GM18517 (cell line): Measurements from ENCODE around the gene DIAPH3.

Source experiments
- ATAC-seq: cut with Tn5 transposase; IDR thresholded peaks from one replicate; pipeline ENCODE4 v1.9.1; 2021; ENCODE audit warnings: mild to moderate bottlenecking, moderate library complexity; ENCODE audit not compliant: unreplicated experiment

Gene DIAPH3

GRCh38 chr13:59963827-59964226, 199.9 kb downstream of the DIAPH3 start:
- ATAC-seq = no peak

- no peak for ATAC-seq
Observed at GRCh38 chr13:59963383-59963782, 200.3 kb downstream of the DIAPH3 start.

GRCh38 chr13:59962343-59962742, 201.4 kb downstream of the DIAPH3 start:
- ATAC-seq = no peak

- no peak for ATAC-seq
Observed at GRCh38 chr13:59960683-59961082, 203.0 kb downstream of the DIAPH3 start.

- no peak for ATAC-seq
Observed at GRCh38 chr13:59957438-59957837, 206.3 kb downstream of the DIAPH3 start.

GRCh38 chr13:59954601-59955000, 209.1 kb downstream of the DIAPH3 start:
- ATAC-seq = no peak

GRCh38 chr13:59951011-59951410, 212.7 kb downstream of the DIAPH3 start:
- ATAC-seq = no peak

- no peak for ATAC-seq
Observed at GRCh38 chr13:59950266-59950665, 213.5 kb downstream of the DIAPH3 start.

GRCh38 chr13:59948686-59949085, 215.0 kb downstream of the DIAPH3 start:
- ATAC-seq = no peak

- ATAC-seq = no peak
Observed at GRCh38 chr13:59946944-59947343, 216.8 kb downstream of the DIAPH3 start.

- no peak for ATAC-seq
Observed at GRCh38 chr13:59931621-59932020, 232.1 kb downstream of the DIAPH3 start.

- ATAC-seq = no peak
Observed at GRCh38 chr13:59924256-59924655, 239.5 kb downstream of the DIAPH3 start.

GRCh38 chr13:59915252-59915651, 248.5 kb downstream of the DIAPH3 start:
- ATAC-seq = no peak

GRCh38 chr13:59914556-59914955, 249.2 kb downstream of the DIAPH3 start:
- no peak for ATAC-seq

- ATAC-seq = no peak
Observed at GRCh38 chr13:59906413-59907049, 257.2 kb downstream of the DIAPH3 start.

- no peak for ATAC-seq
Observed at GRCh38 chr13:59901191-59901590, 262.5 kb downstream of the DIAPH3 start.

- no peak for ATAC-seq
Observed at GRCh38 chr13:59898066-59898465, 265.7 kb downstream of the DIAPH3 start.

GRCh38 chr13:59893266-59893665, 270.5 kb downstream of the DIAPH3 start:
- ATAC-seq = no peak

- ATAC-seq = no peak
Observed at GRCh38 chr13:59891053-59891452, 272.7 kb downstream of the DIAPH3 start.

- no peak for ATAC-seq
Observed at GRCh38 chr13:59890054-59890453, 273.7 kb downstream of the DIAPH3 start.

GRCh38 chr13:59888408-59888807, 275.3 kb downstream of the DIAPH3 start:
- ATAC-seq = no peak

GRCh38 chr13:59885076-59885475, 278.7 kb downstream of the DIAPH3 start:
- no peak for ATAC-seq

- ATAC-seq = no peak
Observed at GRCh38 chr13:59883885-59884284, 279.8 kb downstream of the DIAPH3 start.
